PC-3 (cell line): Measurements from ENCODE around the gene SORL1. TPM values are rescaled to one million over a fixed set of nuclear protein-coding genes. Genes with fewer than 3 reads are reported as not detected.

Experiments
- ATAC-seq: fragments of 200-7000 bp; cut with Tn5 transposase; 2 replicates; pipeline ENCODE4 v1.9.1; 2020; ENCODE audit warnings: mild to moderate bottlenecking, moderate library complexity
- BruUV-seq: library from RNA; stranded (reverse); fragments of 400-500 nt; replicated peaks from 2 replicates; lab custom pipeline; 2021; lab: Mats Ljungman, UMichigan
- CTCF ChIA-PET: fragments of 300-600 bp; sonication (Branson Sonifier 250); formaldehyde crosslinking; loops from one replicate; lab custom pipeline; 2022; ENCODE audit warnings: antibody characterized with exemption; lab: Charles Lee
- POLR2A ChIA-PET: fragments of 300-600 bp; sonication (Branson Sonifier 250); formaldehyde crosslinking; loops from one replicate; lab custom pipeline; 2022; ENCODE audit warnings: antibody characterized with exemption; ENCODE audit not compliant: unreplicated experiment; lab: Charles Lee
- DNase-seq: peaks from one replicate; pipeline ENCODE4 v3.0.0-alpha.2; 2015
- H2AFZ ChIP-seq: fragments of 300-600 bp; sonication (generic); 2 replicates; pipeline ENCODE4 v1.6.0; 2016; ENCODE audit warnings: antibody characterized with exemption, low read length
- H3F3A ChIP-seq: fragments of 300-600 bp; sonication (generic); one replicate; pipeline ENCODE4 v1.6.0; 2017; ENCODE audit warnings: antibody characterized with exemption, low read length, control low read depth, mild to moderate bottlenecking; ENCODE audit not compliant: unreplicated experiment
- H3K27ac ChIP-seq: fragments of 300-600 bp; sonication (generic); 2 replicates; pipeline ENCODE4 v1.5.1; 2016; ENCODE audit warnings: mild to moderate bottlenecking, low read length
- H3K27me3 ChIP-seq: fragments of 300-600 bp; sonication (generic); 2 replicates; pipeline ENCODE4 v1.6.1; 2016; ENCODE audit warnings: low read length, mixed read lengths
- H3K36me3 ChIP-seq: fragments of 300-600 bp; sonication (generic); 2 replicates; pipeline ENCODE4 v1.6.1; 2016; ENCODE audit warnings: low read depth, mixed run types, low read length, mixed read lengths
- H3K4me1 ChIP-seq: fragments of 300-600 bp; sonication (generic); 2 replicates; pipeline ENCODE4 v1.5.1; 2016; ENCODE audit warnings: low read length; ENCODE audit not compliant: insufficient read depth
- H3K4me2 ChIP-seq: fragments of 300-600 bp; sonication (generic); 2 replicates; pipeline ENCODE4 v1.6.0; 2016; ENCODE audit warnings: low read length
- H3K4me3 ChIP-seq: fragments of 300-600 bp; sonication (generic); 2 replicates; pipeline ENCODE4 v1.5.1; 2016; ENCODE audit warnings: mild to moderate bottlenecking, low read length, mixed read lengths
- H3K79me2 ChIP-seq: fragments of 300-600 bp; sonication (generic); 2 replicates; pipeline ENCODE4 v1.6.1; 2017; ENCODE audit warnings: low read length, mixed read lengths
- H3K9ac ChIP-seq: fragments of 300-600 bp; sonication (generic); 2 replicates; pipeline ENCODE4 v1.6.0; 2016; ENCODE audit warnings: mild to moderate bottlenecking, low read length
- H3K9me2 ChIP-seq: fragments of 300-600 bp; sonication (generic); replicated peaks from 2 replicates; pipeline ENCODE4 v1.6.1; 2016; ENCODE audit warnings: mixed run types, low read length, mixed read lengths
- H3K9me3 ChIP-seq: fragments of 300-600 bp; sonication (generic); 2 replicates; pipeline ENCODE4 v1.6.1; 2016; ENCODE audit warnings: low read length, mixed read lengths
- H4K20me1 ChIP-seq: fragments of 300-600 bp; sonication (generic); 2 replicates; pipeline ENCODE4 v1.6.1; 2016; ENCODE audit warnings: low read length, mixed read lengths
- EZH2 ChIP-seq: fragments of 300-600 bp; sonication (generic); IDR thresholded peaks from one replicate; pipeline ENCODE4 v1.6.1; 2017; ENCODE audit warnings: antibody characterized with exemption, mild to moderate bottlenecking, low read length; ENCODE audit not compliant: unreplicated experiment
- EZH2phosphoT487 ChIP-seq: fragments of 300-600 bp; sonication (generic); IDR thresholded peaks from 2 replicates; pipeline ENCODE4 v1.6.1; 2018; ENCODE audit warnings: mild to moderate bottlenecking, antibody characterized with exemption, low read length, borderline replicate concordance
- intact Hi-C: fragments of 100-400 bp; cut with micrococcal nuclease; formaldehyde crosslinking; loops from 2 replicates; pipeline ENCODE4 v1.9.0; 2023
- total RNA-seq: library from RNA; depleted of rRNA; stranded (reverse); fragments of >200 nt; gene quantifications from 2 replicates; pipeline ENCODE4 v1.2.3, GENCODE V29; 2014
- TF ChIP-seq, protein P1 (sequence below): fragments of 300-600 bp; sonication (generic); conservative IDR thresholded peaks from 2 replicates; pipeline ENCODE4 v1.5.1; 2017; ENCODE audit warnings: antibody characterized with exemption, low read depth, mild to moderate bottlenecking, low read length

The SORL1 gene
- total RNA-seq, 1 experiment from 2014 or later: 53.7 TPM

- H3K27ac ChIP-seq: no peak overlapping the region
- ChIA-PET POLR2A (no interaction called here), CTCF (no interaction called here)
- ATAC-seq (no peak), DNase-seq (no peak)
- no peaks in the 10 kb centered on the region for H3K9me3 ChIP-seq
- H4K20me1 ChIP-seq: no peaks in the 10 kb centered on the region
- no peak overlapping the region for H3K4me2 ChIP-seq
- intact Hi-C loops: no loop called here
- H3K4me1 ChIP-seq: peaks cover 5% of the 10 kb centered on the region; the same call in 1 of the 2 replicates
- no peak overlapping the region for H3K9ac ChIP-seq
- H3F3A ChIP-seq: no peaks in the 10 kb centered on the region
- no peaks in the 10 kb centered on the region for H3K36me3 ChIP-seq
- TF ChIP-seq, protein P1, sequence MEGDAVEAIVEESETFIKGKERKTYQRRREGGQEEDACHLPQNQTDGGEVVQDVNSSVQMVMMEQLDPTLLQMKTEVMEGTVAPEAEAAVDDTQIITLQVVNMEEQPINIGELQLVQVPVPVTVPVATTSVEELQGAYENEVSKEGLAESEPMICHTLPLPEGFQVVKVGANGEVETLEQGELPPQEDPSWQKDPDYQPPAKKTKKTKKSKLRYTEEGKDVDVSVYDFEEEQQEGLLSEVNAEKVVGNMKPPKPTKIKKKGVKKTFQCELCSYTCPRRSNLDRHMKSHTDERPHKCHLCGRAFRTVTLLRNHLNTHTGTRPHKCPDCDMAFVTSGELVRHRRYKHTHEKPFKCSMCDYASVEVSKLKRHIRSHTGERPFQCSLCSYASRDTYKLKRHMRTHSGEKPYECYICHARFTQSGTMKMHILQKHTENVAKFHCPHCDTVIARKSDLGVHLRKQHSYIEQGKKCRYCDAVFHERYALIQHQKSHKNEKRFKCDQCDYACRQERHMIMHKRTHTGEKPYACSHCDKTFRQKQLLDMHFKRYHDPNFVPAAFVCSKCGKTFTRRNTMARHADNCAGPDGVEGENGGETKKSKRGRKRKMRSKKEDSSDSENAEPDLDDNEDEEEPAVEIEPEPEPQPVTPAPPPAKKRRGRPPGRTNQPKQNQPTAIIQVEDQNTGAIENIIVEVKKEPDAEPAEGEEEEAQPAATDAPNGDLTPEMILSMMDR: no peak
- no peak for TF ChIP-seq EZH2phosphoT487
- no peak for TF ChIP-seq EZH2
- H3K9me2 ChIP-seq: no peaks in the 10 kb centered on the region
- no peaks in the 10 kb centered on the region for H3K27me3 ChIP-seq
- H2AFZ ChIP-seq: no peak overlapping the region
- no peaks in the 10 kb centered on the region for H3K79me2 ChIP-seq
- no TSS peak for BruUV-seq
- no peak overlapping the region for H3K4me3 ChIP-seq
These were observed 192.0 kb downstream of the SORL1 start for GRCh38 chr11:121644187-121644512.

- Histone ChIP-seq H3K36me3 (no peaks in the 10 kb centered on the region), H2AFZ (no peak overlapping the region), H3K27me3 (no peaks in the 10 kb centered on the region), H3K9ac (no peak overlapping the region), H3K4me1 (peaks cover 5% of the 10 kb centered on the region; the same call in 1 of the 2 replicates), H3K4me2 (no peak overlapping the region), H3K9me3 (no peaks in the 10 kb centered on the region), H3K79me2 (no peaks in the 10 kb centered on the region), H3F3A (no peaks in the 10 kb centered on the region), H3K27ac (no peak overlapping the region), H4K20me1 (no peaks in the 10 kb centered on the region), H3K9me2 (no peaks in the 10 kb centered on the region), H3K4me3 (no peak overlapping the region)
- intact Hi-C loops: no loop called here
- TF ChIP-seq EZH2phosphoT487 (no peak), EZH2 (no peak)
- TF ChIP-seq, protein P1: no peak
- ATAC-seq (no peak), DNase-seq (no peak)
- no TSS peak for BruUV-seq
- POLR2A ChIA-PET: interaction anchor here (0.6 kb wide), 1 partner anchor 169 kb away, joined by 5 read pairs; no protein-coding TSS in a partner anchor
- CTCF ChIA-PET: no interaction called here
These were observed 192.9 kb downstream of the SORL1 start for GRCh38 chr11:121645001-121645400.

GRCh38 chr11:121645596-121645995 is 193.5 kb downstream of the SORL1 start:
- Histone ChIP-seq H3K27me3 (no peaks in the 10 kb centered on the region), H3K4me3 (no peak overlapping the region), H3F3A (no peaks in the 10 kb centered on the region), H2AFZ (no peak overlapping the region), H4K20me1 (no peaks in the 10 kb centered on the region), H3K4me1 (peaks cover 5% of the 10 kb centered on the region; the same call in 1 of the 2 replicates), H3K9me2 (no peaks in the 10 kb centered on the region), H3K79me2 (no peaks in the 10 kb centered on the region), H3K27ac (no peak overlapping the region), H3K9me3 (no peaks in the 10 kb centered on the region), H3K9ac (no peak overlapping the region), H3K36me3 (no peaks in the 10 kb centered on the region), H3K4me2 (no peak overlapping the region)
- DNase-seq: no peak
- ChIA-PET POLR2A (interaction anchor here (0.6 kb wide), 1 partner anchor 169 kb away, joined by 5 read pairs; no protein-coding TSS in a partner anchor), CTCF (no interaction called here)
- intact Hi-C loops: no loop called here
- TF ChIP-seq EZH2: no peak
- TF ChIP-seq, protein P1: no peak
- TF ChIP-seq EZH2phosphoT487: no peak
- ATAC-seq: no peak
- no TSS peak for BruUV-seq
